Suppressor macrophage treated with lipopolysaccharide for 4 hours (primary cell): ENCODE data around the gene MATN1.
"Not testable (repeated sequence)": the region's sequence is repeated elsewhere in the genome, so short reads cannot be mapped to it uniquely, and the experiment has no call there.

Source experiments
- DNase-seq: peaks from one replicate; pipeline ENCODE4 v3.0.0-alpha.2; 2020

MATN1 gene

GRCh38 chr1:30693822-30694221 lies 29.6 kb downstream of the MATN1 start:
- no peak for DNase-seq

DNA sequence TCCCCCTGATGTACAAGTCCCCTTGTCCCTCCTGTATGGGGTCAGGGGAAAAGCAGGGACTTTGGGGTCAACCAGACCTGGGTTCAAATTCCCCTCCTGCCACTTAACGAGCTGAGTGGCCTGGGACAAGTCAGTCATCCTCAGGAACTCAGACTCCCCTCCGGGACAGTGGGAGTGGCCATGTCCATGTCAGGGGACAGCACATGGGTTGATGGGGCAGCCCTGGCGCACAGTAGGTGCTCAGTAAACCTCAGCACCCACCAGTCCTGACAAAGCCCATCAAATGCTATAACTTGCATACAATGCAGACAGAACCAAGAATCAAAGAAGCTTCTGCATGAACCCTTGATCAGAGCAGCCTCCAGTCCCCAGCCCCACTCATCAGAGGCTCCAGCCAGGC lies 30.0 kb downstream of the MATN1 start:
- no peak for DNase-seq

DNA sequence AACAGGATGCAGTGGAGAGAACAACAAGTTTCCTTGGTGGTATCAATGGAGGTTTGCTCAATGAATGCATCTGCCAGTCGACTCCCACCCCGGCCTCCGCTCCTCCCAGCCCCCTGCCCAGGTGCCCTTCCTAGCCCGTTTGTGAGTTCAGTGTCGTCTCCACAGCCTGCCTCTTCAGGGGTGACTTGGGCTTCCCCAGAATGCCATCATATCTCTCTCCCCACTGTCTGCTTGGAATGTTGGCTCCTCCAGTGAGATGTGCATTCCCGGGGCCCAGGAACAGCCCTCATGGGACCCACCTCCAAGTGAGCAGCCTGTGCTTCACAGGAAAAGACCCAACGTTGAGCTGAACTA lies 30.5 kb downstream of the MATN1 start:
- no peak for DNase-seq

GRCh38 chr1:30692201-30692947 lies 31.0 kb downstream of the MATN1 start:
- DNase-seq, result no peak

GRCh38 chr1:30691480-30691879 lies 31.9 kb downstream of the MATN1 start:
- no peak for DNase-seq

DNA sequence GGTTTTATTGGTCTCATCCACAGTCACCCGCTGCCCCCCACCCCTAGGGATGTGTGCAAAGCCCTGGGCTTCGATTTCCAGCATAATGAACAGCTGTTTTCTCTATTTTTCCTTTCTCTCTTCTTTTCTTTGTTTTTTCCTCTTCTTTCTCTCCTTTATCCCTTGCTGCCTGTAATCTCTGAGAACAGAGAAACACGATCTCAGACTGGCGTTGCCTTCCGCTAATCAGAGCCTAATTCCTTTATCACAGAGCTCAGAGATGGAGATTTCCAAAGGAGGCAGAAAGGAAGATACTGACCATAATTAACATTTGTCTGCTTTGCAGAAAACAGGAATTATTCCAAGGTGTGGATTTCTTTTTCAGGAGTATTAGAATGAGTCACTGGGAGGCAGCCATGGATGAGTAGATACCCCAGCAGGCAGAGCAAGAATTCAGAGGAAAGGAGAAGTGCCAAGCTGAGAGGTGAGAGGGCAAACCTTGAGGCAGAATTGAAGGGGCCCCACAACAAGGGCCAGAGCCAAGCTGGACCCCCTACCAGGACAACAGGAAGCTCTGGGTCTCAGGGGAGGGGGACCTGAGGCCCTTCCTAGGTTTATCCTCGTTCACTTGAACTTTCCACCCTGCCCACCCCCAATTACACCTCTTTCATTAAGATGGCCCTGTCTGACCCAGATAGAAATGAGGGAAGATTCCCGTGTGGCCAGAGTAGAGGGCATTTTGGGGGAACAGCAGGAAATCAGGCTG lies 33.3 kb downstream of the MATN1 start:
- no peak for DNase-seq

- DNase-seq, result no peak
These were observed 34.2 kb downstream of the MATN1 start for GRCh38 chr1:30688920-30689794.

GRCh38 chr1:30688516-30688915 lies 34.9 kb downstream of the MATN1 start:
- not testable (repeated sequence) for DNase-seq

DNA sequence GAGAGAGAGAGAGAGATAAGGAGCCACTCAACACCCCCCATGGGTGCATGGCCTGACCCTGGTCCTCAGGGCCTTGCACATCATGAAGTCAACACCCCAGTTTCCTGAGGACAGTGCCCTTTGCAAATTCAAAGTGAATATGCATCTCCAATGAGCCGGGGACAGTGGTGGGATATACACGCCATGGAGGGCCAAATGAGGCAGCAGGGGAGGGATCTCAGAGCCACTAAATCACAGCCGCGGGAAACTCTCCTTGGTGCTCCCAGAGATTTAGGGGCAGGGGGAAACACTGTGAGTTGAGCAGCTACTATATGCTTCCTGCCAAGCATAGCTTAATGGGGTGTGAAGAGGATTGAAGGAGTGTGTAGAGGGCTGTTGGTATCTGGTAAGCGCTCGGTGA lies 35.5 kb downstream of the MATN1 start:
- DNase-seq, result no peak

GRCh38 chr1:30686236-30686935 lies 37.0 kb downstream of the MATN1 start:
- DNase-seq, result no peak

- DNase-seq, result no peak
These were observed 37.6 kb downstream of the MATN1 start for GRCh38 chr1:30685796-30686165.

DNA sequence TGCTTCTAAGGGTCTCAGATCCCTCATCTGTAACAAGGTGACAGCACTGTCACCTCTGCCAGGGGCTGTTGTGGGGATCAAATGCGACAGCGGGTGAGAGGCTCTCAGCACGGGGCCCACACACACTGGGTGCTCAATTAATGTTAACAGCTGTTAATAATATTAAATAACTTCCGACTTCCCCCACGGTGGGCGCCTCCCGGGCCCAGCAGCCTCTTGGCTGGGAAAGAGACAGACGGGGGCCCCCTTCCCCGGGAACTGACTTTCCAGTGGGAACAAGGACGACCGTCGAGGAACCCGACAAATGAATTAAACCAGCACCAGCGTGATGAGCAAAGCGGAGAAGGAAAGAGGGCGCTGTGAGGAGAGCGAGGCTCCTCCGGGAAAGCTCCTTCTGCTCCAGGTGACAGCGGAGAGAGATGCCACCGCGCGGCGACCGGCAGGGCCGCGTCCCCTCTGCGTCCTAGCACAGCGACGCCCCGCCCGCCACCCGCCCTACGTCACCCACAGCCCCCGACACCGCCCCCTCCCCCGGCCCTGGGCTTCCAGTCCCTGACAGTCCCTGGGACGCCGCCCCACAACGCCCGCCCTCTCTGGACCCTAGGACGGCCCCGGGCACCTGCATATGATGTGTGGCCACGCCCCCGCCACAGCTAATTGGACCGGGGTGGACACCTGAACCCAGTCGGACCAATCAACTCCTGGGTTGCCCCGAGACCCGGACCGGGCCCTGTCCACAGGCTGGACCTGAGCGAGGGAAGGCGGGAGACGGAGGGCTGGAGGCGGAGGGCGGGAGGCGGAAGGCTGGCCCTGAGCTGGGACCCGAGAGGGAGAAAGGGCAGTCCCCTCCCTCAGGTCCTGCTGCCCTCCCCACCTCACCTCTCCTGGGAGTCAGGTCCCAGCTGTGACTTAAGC lies 38.2 kb downstream of the MATN1 start:
- DNase-seq, result no peak

- no peak for DNase-seq
These were observed 39.1 kb downstream of the MATN1 start for GRCh38 chr1:30684259-30684658.

DNA sequence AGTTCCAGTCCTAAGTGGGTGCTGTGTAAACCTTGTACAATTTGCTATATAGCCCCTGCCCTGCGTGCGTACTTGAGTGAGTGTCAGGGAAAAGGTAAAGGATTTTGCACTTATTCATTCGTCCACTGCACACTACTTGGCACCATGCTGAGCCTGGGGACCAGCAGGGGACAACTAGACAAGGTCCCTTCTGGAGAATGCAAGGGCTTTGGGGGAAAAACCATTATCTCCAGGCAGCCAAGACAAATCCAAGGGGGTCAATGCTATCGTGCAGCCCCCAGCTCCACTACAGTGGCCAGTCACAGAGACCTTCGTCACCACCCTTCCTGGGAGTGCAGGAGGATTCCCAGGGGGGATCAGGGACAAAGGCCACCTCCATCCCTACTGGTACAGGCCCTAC lies 39.7 kb downstream of the MATN1 start:
- no peak for DNase-seq

GRCh38 chr1:30682396-30683275 lies 40.7 kb downstream of the MATN1 start:
- no peak for DNase-seq

- no peak for DNase-seq
These were observed 41.6 kb downstream of the MATN1 start for GRCh38 chr1:30681782-30682181.

DNA sequence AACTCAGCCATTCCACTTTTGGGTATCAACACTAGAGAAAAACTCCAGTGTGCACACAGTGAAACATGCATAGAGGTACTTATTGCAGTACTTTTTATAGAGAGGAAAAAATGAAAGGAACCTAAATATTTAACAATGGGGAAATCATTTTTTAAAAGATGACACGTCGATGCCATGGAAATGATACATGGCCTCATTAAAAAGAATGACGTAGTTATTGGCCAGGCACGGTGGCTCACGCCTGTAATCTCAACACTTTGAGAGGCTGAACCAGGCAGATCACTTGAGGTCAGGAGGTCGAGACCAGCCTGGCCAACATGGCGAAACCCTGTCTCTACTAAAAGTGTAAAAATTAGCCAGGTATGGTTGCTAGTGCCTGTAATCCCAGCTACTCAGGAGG lies 42.5 kb downstream of the MATN1 start:
- DNase-seq, result no peak

GRCh38 chr1:30680429-30680828 lies 43.0 kb downstream of the MATN1 start:
- no peak for DNase-seq

DNA sequence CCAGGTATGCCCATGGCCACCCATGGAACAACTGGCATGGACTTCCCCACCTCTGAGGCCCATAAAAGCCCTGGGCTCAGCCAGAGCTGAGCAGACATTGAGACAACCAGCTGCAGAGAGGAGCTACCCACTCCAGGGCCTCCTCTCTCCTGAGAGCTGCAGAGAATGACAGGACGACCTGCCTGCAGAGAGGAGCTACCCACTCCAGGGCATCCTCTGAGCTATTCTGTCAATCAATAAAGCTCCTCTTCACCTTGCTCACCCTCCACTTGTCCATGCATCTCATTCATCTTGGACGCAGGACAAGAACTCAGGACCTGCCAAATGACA lies 43.4 kb downstream of the MATN1 start:
- DNase-seq, result no peak

DNA sequence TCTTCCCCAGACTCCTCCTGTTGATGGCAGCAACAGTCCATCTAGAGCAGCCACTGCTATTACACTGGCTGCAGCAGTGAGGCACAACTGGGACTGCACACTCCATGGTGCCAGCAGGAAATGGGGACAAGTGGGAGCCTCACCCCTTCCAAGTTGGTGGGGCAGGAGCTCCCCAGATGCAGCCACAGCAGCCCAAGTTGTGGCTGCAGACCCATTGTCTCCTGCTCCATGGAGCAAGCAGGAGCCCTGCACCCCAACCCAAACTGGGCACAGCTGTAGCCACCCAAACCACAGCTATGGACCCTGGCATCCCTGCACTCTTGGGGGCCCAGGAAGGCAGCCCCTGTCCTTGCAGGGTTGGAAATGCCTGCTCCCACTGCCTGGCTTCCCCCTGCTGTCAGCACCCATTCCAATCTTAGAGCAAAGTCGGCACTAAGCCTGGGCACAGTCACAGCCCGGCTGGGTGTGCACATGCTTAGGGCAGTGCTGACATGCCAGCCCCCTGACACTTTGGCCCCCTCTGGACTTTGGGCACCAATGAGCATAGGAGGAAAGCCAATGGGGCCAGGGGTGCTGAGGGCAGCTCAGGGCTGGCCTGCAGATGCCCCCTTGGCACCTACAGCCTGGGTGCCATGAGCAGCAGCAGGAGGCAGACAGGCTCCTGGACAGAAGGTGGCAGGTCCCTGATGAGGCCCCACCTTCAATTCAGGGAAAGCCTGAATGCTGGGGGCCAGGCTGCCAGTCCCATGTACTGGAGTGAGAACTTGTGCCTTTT lies 44.0 kb downstream of the MATN1 start:
- no peak for DNase-seq
